ENCODE data around the gene PPP2R5D. TPM values are rescaled to one million over a fixed set of nuclear protein-coding genes. Genes with fewer than 3 reads are reported as not detected.

The PPP2R5D gene
- total RNA-seq, 2 donors from 2014 or later: 57.5 to 59.1 TPM

DNA sequence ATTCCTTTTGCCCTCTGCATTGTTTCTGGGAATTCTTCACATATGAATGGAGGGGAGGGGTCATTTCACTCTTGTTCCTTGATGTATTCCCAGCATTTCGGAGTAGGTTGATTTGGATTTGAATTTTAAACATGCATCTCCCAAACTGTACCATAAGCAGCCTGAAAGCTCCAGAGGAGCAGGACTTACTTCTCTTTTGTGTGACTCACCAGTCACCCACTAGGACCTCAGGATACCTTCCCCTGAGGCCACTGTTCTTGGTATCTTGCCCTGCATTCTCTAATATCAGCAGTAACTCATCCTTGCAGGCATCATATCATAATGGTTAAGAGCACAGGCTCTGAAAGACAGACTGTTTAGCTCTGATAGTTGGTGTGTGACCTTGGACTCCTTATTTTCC is 74.2 kb downstream of the PPP2R5D start:
- Histone ChIP-seq H3K4me3 (ENCODE audit: low read length) (peak overlapping the region; percentile 92), H3K9me3 (ENCODE audit: control insufficient read depth, low read length) (no peaks in the 10 kb centered on the region), H3K36me3 (ENCODE audit: control insufficient read depth, insufficient read depth, low read length) (peaks cover 40% of the 10 kb centered on the region), H3K27me3 (ENCODE audit: control insufficient read depth, insufficient read depth, low read length, poor library complexity, severe bottlenecking) (no peaks in the 10 kb centered on the region), H3K4me1 (ENCODE audit: control insufficient read depth, insufficient read depth, low read length) (peaks cover 6% of the 10 kb centered on the region), H3K9ac (ENCODE audit: extremely low read depth, low read length, poor library complexity, severe bottlenecking) (peak overlapping the region; percentile 81), H3K27ac (ENCODE audit: low read depth, low read length) (no peak overlapping the region)
- Mint-ChIP-seq H3K4me1 (peaks cover 24% of the 10 kb centered on the region), H3K9me3 (no peaks in the 10 kb centered on the region), H3K36me3 (ENCODE audit: low read depth) (peaks cover 25% of the 10 kb centered on the region), H3K4me3 (peak overlapping the region; percentile 94), H3K27me3 (ENCODE audit: insufficient read depth) (no peaks in the 10 kb centered on the region), H3K27ac (peak overlapping the region; percentile 97)
- no peak for DNase-seq
- 80% methylated on average over 1 of the region's 1 CpG; no CpG with 5 or more reads in 1 of the 2 experiments for WGBS, 2 experiments (ENCODE audit: insufficient coverage in 1 of 2, insufficient read length in 1 of 2)
- TF ChIP-seq, protein P1, sequence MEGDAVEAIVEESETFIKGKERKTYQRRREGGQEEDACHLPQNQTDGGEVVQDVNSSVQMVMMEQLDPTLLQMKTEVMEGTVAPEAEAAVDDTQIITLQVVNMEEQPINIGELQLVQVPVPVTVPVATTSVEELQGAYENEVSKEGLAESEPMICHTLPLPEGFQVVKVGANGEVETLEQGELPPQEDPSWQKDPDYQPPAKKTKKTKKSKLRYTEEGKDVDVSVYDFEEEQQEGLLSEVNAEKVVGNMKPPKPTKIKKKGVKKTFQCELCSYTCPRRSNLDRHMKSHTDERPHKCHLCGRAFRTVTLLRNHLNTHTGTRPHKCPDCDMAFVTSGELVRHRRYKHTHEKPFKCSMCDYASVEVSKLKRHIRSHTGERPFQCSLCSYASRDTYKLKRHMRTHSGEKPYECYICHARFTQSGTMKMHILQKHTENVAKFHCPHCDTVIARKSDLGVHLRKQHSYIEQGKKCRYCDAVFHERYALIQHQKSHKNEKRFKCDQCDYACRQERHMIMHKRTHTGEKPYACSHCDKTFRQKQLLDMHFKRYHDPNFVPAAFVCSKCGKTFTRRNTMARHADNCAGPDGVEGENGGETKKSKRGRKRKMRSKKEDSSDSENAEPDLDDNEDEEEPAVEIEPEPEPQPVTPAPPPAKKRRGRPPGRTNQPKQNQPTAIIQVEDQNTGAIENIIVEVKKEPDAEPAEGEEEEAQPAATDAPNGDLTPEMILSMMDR (conservative IDR thresholded peaks at IDR 0.05): no peak

DNA sequence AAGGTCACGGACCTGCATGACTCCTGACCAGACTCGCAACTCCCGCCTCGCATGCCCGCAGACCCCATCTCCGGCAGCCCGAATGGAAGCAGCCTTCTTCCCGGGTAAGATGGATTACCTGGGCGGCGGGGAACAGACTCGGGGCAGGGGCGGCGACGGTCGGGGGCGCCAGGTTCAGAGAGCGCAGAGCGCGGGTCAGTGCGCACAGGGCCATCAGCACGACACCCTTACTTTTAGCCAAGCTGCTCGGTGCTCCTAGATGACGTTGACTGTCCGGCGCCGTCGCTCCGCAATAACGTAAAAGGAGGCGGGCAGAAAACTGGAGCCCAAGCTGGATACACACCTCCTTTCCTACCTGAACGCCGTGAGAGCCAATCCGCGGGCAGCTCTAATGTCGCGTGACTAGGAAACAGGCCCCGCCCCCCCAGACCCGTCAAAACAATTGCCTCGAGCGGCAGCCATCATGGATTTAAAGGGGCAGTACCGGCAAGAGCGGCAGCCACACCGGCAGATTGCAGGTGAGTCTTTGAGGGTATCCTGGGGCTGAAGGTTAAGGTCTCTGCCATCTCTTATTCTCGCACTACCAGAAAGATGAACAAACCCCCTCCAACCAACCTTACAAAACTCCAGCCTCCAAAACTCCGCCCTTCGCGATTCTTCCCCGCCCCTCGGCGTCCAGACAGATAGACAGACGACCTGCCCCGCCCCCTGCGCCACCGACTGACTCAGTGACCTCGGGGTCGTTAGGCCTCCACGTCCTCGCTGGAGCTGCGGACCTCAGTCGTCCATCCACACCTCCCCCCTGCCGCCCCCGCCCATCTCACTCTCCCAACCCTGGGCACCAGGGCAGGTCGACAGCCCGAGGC is 75.0 kb downstream of the PPP2R5D start, which contains the start of the genes KLC4 and MRPL2:
KLC4 (plus strand) TSS at position 464 of the 866 bp plus-strand sequence. CDS start 1,705 bp downstream, outside the sequence.
MRPL2 (minus strand) TSS at position 267 of the 866 bp plus-strand sequence; CDS start at position 214, 53 bp downstream.
- H3K36me3 ChIP-seq (ENCODE audit: control insufficient read depth, insufficient read depth, low read length): peaks cover 41% of the 10 kb centered on the region
- TF ChIP-seq, protein P1 (conservative IDR thresholded peaks at IDR 0.05): no peak
- Mint-ChIP-seq H3K4me3 (peak within 1 kb of the TSS; percentile 94), H3K27ac (peak within 1 kb of the TSS; percentile 99), H3K4me1 (peaks cover 24% of the 10 kb centered on the region), H3K27me3 (ENCODE audit: insufficient read depth) (no peaks in the 10 kb centered on the region), H3K36me3 (ENCODE audit: low read depth) (peaks cover 28% of the 10 kb centered on the region), H3K9me3 (no peaks in the 10 kb centered on the region)
- H3K27ac ChIP-seq (ENCODE audit: low read depth, low read length): peak within 1 kb of the TSS; percentile 69
- H3K4me3 ChIP-seq (ENCODE audit: low read length): peak within 1 kb of the TSS; percentile 92
- peaks cover 6% of the 10 kb centered on the region for H3K4me1 ChIP-seq (ENCODE audit: control insufficient read depth, insufficient read depth, low read length)
- 0 to 1% methylated on average over 23 to 64 of the region's 64 CpGs for WGBS, 2 experiments (ENCODE audit: insufficient coverage in 1 of 2, insufficient read length in 1 of 2)
- peak; percentile 100 for DNase-seq
- peak within 1 kb of the TSS; percentile 81 for H3K9ac ChIP-seq (ENCODE audit: extremely low read depth, low read length, poor library complexity, severe bottlenecking)
- no peaks in the 10 kb centered on the region for H3K9me3 ChIP-seq (ENCODE audit: control insufficient read depth, low read length)
- no peaks in the 10 kb centered on the region for H3K27me3 ChIP-seq (ENCODE audit: control insufficient read depth, insufficient read depth, low read length, poor library complexity, severe bottlenecking)

DNA sequence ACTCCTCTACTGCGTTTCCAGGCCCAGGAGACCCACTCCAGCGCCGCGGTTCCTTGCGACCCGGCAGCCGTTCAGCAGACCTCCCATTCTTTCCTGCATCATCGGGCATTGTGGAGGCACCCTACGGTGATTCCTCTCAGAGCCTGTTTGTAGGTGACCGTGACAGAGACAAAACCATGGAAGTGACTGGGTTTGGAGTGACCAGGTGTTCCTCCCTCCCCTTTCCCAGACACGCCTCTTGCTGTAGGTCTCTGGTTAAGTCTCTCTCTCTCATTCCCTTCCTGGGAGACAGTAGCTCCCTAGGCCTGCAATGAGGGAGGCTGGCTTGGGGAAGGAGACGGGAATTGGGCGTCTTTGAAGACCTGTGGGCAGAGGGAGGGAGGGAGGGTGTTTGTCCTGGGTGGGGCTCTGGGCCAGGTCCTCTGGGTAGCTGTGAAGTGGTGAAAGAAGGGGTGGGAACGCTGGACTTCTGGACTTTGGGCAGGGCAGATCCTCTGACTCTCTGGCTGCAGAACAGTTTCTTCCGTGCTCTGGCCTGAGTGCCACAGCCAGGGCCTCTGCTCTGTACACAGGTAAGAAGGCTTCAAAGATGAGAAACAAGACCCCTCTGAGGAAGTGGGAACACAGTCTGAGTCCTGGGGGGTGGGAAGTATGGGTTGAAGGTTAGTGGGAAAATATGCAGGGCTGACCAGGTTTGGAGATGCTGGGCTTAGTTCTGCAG is 75.8 kb downstream of the PPP2R5D start:
- no peaks in the 10 kb centered on the region for H3K27me3 ChIP-seq (ENCODE audit: control insufficient read depth, insufficient read depth, low read length, poor library complexity, severe bottlenecking)
- H3K4me1 ChIP-seq (ENCODE audit: control insufficient read depth, insufficient read depth, low read length): peaks cover 6% of the 10 kb centered on the region
- H3K36me3 ChIP-seq (ENCODE audit: control insufficient read depth, insufficient read depth, low read length): peaks cover 37% of the 10 kb centered on the region
- TF ChIP-seq, protein P1 (conservative IDR thresholded peaks at IDR 0.05): no peak
- H3K27ac ChIP-seq (ENCODE audit: low read depth, low read length): peak overlapping the region; percentile 69
- peaks cover 30% of the 10 kb centered on the region for H3K36me3 Mint-ChIP-seq (ENCODE audit: low read depth)
- H3K4me3 Mint-ChIP-seq: peak overlapping the region; percentile 94
- no peaks in the 10 kb centered on the region for H3K27me3 Mint-ChIP-seq (ENCODE audit: insufficient read depth)
- peaks cover 24% of the 10 kb centered on the region for H3K4me1 Mint-ChIP-seq
- H3K9me3 ChIP-seq (ENCODE audit: control insufficient read depth, low read length): no peaks in the 10 kb centered on the region
- peak overlapping the region; percentile 99 for H3K27ac Mint-ChIP-seq
- WGBS, 2 experiments (ENCODE audit: insufficient coverage in 1 of 2, insufficient read length in 1 of 2): 12 to 18% methylated on average over 5 to 15 of the region's 15 CpGs
- H3K4me3 ChIP-seq (ENCODE audit: low read length): peak overlapping the region; percentile 92
- peak overlapping the region; percentile 81 for H3K9ac ChIP-seq (ENCODE audit: extremely low read depth, low read length, poor library complexity, severe bottlenecking)
- no peaks in the 10 kb centered on the region for H3K9me3 Mint-ChIP-seq
- DNase-seq: no peak

All from endodermal cell (in vitro differentiated cells).